Left hindlimb (tissue), 1 donor: ENCODE measurements around the gene HHATL.

ENCODE experiments used
- DNase-seq: peaks from one replicate; pipeline ENCODE4 v3.0.0-alpha.2; 2018

HHATL gene

GRCh38 chr3:42712344-42712648 is 9.7 kb upstream of the HHATL start:
- DNase-seq, result no peak

GRCh38 chr3:42711491-42712343 is 9.1 kb upstream of the HHATL start:
- no peak for DNase-seq

- DNase-seq, result no peak
These were observed 7.9 kb upstream of the HHATL start for GRCh38 chr3:42710323-42711021.

GRCh38 chr3:42709621-42710020 is 7.0 kb upstream of the HHATL start:
- DNase-seq, result no peak

GRCh38 chr3:42708611-42709151 is 6.1 kb upstream of the HHATL start:
- DNase-seq, result no peak

- DNase-seq, result no peak
These were observed 5.2 kb upstream of the HHATL start for GRCh38 chr3:42707620-42708355.

- DNase-seq, result no peak
These were observed 4.4 kb upstream of the HHATL start for GRCh38 chr3:42706721-42707619.

- DNase-seq, result no peak
These were observed 3.5 kb upstream of the HHATL start for GRCh38 chr3:42705962-42706585.

- no peak for DNase-seq
These were observed 2.6 kb upstream of the HHATL start for GRCh38 chr3:42705058-42705767.

GRCh38 chr3:42704136-42704841 is 1.7 kb upstream of the HHATL start:
- DNase-seq, result no peak

- no peak for DNase-seq
These were observed 1.1 kb upstream of the HHATL start for GRCh38 chr3:42703695-42704025.

GRCh38 chr3:42702982-42703694 is 540 bp upstream of the HHATL start:
- DNase-seq, result no peak

GRCh38 chr3:42701371-42702065 is 1.1 kb downstream of the HHATL start:
- DNase-seq, result peak; percentile 65

GRCh38 chr3:42700366-42701288 is 2.0 kb downstream of the HHATL start:
- DNase-seq, result no peak

- DNase-seq, result no peak
These were observed 3.1 kb downstream of the HHATL start for GRCh38 chr3:42699511-42699971.

GRCh38 chr3:42698911-42699230 is 3.7 kb downstream of the HHATL start:
- DNase-seq, result no peak

GRCh38 chr3:42698216-42698910 is 4.2 kb downstream of the HHATL start:
- no peak for DNase-seq
